ENCODE results near the gene DMP1.
A peak's percentile ranks its signal among the peaks of the same experiment; 100 is the strongest.
"Not testable (repeated sequence)": the region's sequence is repeated elsewhere in the genome, so short reads cannot be mapped to it uniquely, and the experiment has no call there.

Gene DMP1

DNA sequence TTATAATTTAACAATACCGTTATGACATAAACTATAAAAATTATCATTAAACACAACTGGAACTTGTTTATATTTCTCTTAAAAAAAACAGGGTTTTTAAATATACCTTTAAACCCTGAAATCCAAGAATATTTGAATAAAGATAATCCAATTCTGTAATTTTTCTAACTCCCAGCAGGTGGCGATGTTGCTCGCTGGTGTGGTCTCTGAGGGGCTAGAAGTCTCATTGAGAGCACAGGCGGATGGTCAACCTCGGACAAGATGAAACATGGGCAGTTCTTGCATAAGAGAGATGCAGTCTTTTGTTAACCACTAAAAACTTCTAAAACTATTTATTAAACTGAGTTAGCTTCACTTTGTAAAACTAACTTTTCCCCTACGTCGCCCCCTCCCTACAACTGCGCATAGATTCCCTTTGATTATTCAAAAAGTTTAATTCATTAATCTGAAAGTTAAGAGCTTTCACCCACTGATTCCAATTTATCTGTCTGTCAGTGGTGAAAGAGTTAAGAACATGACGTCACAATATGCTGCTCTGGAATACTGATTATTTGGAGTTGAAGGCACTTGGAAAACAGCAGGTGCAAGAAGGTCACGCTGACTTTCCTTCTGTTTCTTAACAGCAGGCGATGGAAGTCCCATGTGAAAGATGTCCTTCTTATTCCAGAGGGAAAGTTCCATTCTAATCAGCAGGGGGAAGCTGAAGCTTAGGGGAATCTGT lies 29.5 kb downstream of the DMP1 start:
- Histone ChIP-seq H3K27ac (ENCODE audit: insufficient read depth in 1 of 2, low read depth in 1 of 2, low read length in 2 of 2, poor library complexity in 1 of 2, severe bottlenecking in 2 of 2) (no peak overlapping the region), H3K9me3 (ENCODE audit: control extremely low read depth in 1 of 5, control insufficient read depth in 4 of 5, insufficient read depth in 2 of 5, low read depth in 1 of 5, low read length in 4 of 5) (peaks cover 0 to 2% (median 0%) of the 10 kb centered on the region in 5 experiments), H3K4me1 (ENCODE audit: control extremely low read depth in 1 of 4, control insufficient read depth in 4 of 4, insufficient read depth in 4 of 4, low read length in 3 of 4) (no peaks in the 10 kb centered on the region), H3K27me3 (replicated peaks in 2 of 5; ENCODE audit: control insufficient read depth in 4 of 5, insufficient read depth in 5 of 5, low read length in 4 of 5) (no peaks in the 10 kb centered on the region), H3K36me3 (ENCODE audit: control insufficient read depth in 4 of 4, insufficient read depth in 4 of 4, low read length in 3 of 4) (no peaks in the 10 kb centered on the region), H3K4me3 (ENCODE audit: control insufficient read depth in 1 of 7, extremely low read depth in 1 of 7, insufficient read depth in 4 of 7, low read depth in 2 of 7, low read length in 6 of 7) (no peak overlapping the region)
- POLR2A ChIA-PET: no interaction called here
- peak; percentile 39 to 67 (median 49) for DNase-seq
- 56% methylated on average over 4 of the region's 11 CpGs for WGBS (ENCODE audit: insufficient coverage)
- CTCF ChIA-PET: interaction anchor here (0.8 to 2.5 kb wide), 10 partner anchors 12 to 531 kb away, joined by 3 to 15 read pairs (median 5); no protein-coding TSS in a partner anchor

DNA sequence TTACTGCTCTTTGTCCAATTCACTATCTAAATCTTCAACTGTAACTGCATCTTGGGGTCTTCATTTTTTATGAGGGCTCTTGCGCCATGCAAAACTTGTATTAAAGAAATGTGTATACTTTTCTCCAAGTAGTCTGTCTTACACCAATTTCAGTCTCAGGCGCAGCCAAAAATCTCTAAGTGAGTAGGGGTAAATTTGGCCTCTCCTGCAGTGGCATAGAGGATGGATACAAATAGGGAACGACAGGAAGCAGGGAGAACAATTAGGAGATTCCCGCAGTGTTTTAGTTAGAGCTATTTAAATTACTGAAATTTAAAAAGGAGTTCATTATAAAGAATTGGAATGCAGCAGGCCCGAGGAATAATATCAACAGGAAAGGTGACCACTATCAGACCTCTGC lies 30.2 kb downstream of the DMP1 start:
- ChIA-PET POLR2A (no interaction called here), CTCF (interaction anchor here (0.8 to 2.5 kb wide), 10 partner anchors 13 to 531 kb away, joined by 3 to 15 read pairs (median 5); no protein-coding TSS in a partner anchor)
- H3K27me3 ChIP-seq (replicated peaks in 2 of 5; ENCODE audit: control insufficient read depth in 4 of 5, insufficient read depth in 5 of 5, low read length in 4 of 5): no peaks in the 10 kb centered on the region
- no peak overlapping the region for H3K27ac ChIP-seq (ENCODE audit: insufficient read depth in 1 of 2, low read depth in 1 of 2, low read length in 2 of 2, poor library complexity in 1 of 2, severe bottlenecking in 2 of 2)
- no peak overlapping the region for H3K4me3 ChIP-seq (ENCODE audit: control insufficient read depth in 1 of 7, extremely low read depth in 1 of 7, insufficient read depth in 4 of 7, low read depth in 2 of 7, low read length in 6 of 7)
- no peak for DNase-seq
- peaks cover 0 to 2% (median 0%) of the 10 kb centered on the region in 5 experiments for H3K9me3 ChIP-seq (ENCODE audit: control extremely low read depth in 1 of 5, control insufficient read depth in 4 of 5, insufficient read depth in 2 of 5, low read depth in 1 of 5, low read length in 4 of 5)
- no peaks in the 10 kb centered on the region for H3K4me1 ChIP-seq (ENCODE audit: control extremely low read depth in 1 of 4, control insufficient read depth in 4 of 4, insufficient read depth in 4 of 4, low read length in 3 of 4)
- WGBS (ENCODE audit: insufficient coverage): 80% methylated on average over 2 of the region's 5 CpGs
- H3K36me3 ChIP-seq (ENCODE audit: control insufficient read depth in 4 of 4, insufficient read depth in 4 of 4, low read length in 3 of 4): no peaks in the 10 kb centered on the region

DNA sequence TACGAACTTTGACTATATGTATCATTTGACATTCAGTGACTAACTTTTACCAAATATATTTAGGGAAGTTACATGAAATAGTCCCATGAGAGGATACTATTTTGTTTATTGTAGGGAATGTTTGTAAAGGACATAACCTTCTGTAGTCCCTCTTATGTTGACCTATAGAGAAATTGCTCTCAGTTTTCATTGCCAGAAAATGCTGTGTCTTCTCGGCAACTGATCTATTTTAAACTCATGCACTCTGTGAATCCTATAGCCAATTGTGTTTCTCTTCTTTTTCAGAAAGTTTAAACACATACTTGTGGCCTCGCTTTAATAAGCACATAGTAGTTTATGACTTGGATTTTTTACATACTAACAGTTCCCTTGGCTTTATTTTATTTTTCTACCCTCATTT lies 38.2 kb downstream of the DMP1 start:
- H3K36me3 ChIP-seq (ENCODE audit: control insufficient read depth in 4 of 4, insufficient read depth in 4 of 4, low read length in 3 of 4): no peaks in the 10 kb centered on the region
- WGBS (ENCODE audit: insufficient coverage): 93% methylated on average over 2 of the region's 3 CpGs
- no peaks in the 10 kb centered on the region for H3K4me1 ChIP-seq (ENCODE audit: control extremely low read depth in 1 of 4, control insufficient read depth in 4 of 4, insufficient read depth in 4 of 4, low read length in 3 of 4)
- ChIA-PET CTCF (interaction anchor here (0.6 kb wide), 1 partner anchor 160 kb away, joined by 3 read pairs; no protein-coding TSS in a partner anchor), POLR2A (no interaction called here)
- H3K27ac ChIP-seq (ENCODE audit: insufficient read depth in 1 of 2, low read depth in 1 of 2, low read length in 2 of 2, poor library complexity in 1 of 2, severe bottlenecking in 2 of 2): no peak overlapping the region
- no peaks in the 10 kb centered on the region for H3K27me3 ChIP-seq (replicated peaks in 2 of 5; ENCODE audit: control insufficient read depth in 4 of 5, insufficient read depth in 5 of 5, low read length in 4 of 5)
- DNase-seq: no peak
- no peak overlapping the region for H3K4me3 ChIP-seq (ENCODE audit: control insufficient read depth in 1 of 7, extremely low read depth in 1 of 7, insufficient read depth in 4 of 7, low read depth in 2 of 7, low read length in 6 of 7)
- H3K9me3 ChIP-seq (ENCODE audit: control extremely low read depth in 1 of 5, control insufficient read depth in 4 of 5, insufficient read depth in 2 of 5, low read depth in 1 of 5, low read length in 4 of 5): peaks cover 0 to 20% (median 6%) of the 10 kb centered on the region in 5 experiments

DNA sequence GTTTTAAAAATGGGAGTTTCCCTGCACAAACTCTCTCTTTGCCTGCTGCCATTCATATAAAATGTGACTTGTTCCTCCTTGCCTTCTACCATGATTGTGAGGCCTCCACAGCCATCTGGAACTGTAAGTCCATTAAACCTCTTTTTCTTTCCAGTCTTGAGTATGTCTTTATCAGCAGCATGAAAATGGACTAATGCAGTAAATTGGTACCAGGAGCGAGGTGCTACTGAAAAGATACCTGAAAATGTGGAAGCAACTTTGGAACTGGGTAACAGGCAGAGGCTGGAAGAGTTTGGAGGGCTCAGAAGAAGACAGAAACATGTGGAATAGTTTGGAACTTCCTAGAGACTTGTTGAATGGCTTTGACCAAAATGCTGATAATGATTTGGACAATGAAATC lies 40.9 kb downstream of the DMP1 start:
- H3K27me3 ChIP-seq (replicated peaks in 2 of 5; ENCODE audit: control insufficient read depth in 4 of 5, insufficient read depth in 5 of 5, low read length in 4 of 5); H3K4me1 ChIP-seq (ENCODE audit: control extremely low read depth in 1 of 4, control insufficient read depth in 4 of 4, insufficient read depth in 4 of 4, low read length in 3 of 4); POLR2A ChIA-PET; H3K27ac ChIP-seq (ENCODE audit: insufficient read depth in 1 of 2, low read depth in 1 of 2, low read length in 2 of 2, poor library complexity in 1 of 2, severe bottlenecking in 2 of 2); DNase-seq; H3K4me3 ChIP-seq (ENCODE audit: control insufficient read depth in 1 of 7, extremely low read depth in 1 of 7, insufficient read depth in 4 of 7, low read depth in 2 of 7, low read length in 6 of 7); H3K36me3 ChIP-seq (ENCODE audit: control insufficient read depth in 4 of 4, insufficient read depth in 4 of 4, low read length in 3 of 4); CTCF ChIA-PET: not testable (repeated sequence)
- peaks cover 1 to 23% (median 6%) of the 10 kb centered on the region in 5 experiments for H3K9me3 ChIP-seq (ENCODE audit: control extremely low read depth in 1 of 5, control insufficient read depth in 4 of 5, insufficient read depth in 2 of 5, low read depth in 1 of 5, low read length in 4 of 5)
- WGBS (ENCODE audit: insufficient coverage): 100% methylated on average over 1 of the region's 1 CpG

DNA sequence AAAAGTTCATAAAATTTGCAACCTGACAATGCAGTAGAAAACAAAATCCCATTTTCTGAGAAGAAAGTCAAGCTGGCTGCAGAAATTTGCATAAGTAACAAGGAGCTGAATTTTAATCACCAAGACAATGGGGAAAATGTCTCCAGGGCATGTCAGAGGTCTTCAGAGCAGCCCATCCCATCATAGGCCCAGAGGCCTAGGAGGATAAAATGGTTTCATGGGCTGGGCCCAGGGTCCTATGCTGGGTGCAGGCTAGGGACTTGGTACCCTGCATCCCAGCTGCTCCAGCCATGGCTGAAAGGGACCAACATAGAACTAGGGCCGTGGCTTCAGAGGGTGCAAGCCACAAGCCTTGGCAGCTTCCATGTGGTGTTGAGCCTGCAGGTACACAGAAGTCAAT lies 42.0 kb downstream of the DMP1 start:
- peaks cover 1 to 23% (median 6%) of the 10 kb centered on the region in 5 experiments for H3K9me3 ChIP-seq (ENCODE audit: control extremely low read depth in 1 of 5, control insufficient read depth in 4 of 5, insufficient read depth in 2 of 5, low read depth in 1 of 5, low read length in 4 of 5)
- H3K4me3 ChIP-seq (ENCODE audit: control insufficient read depth in 1 of 7, extremely low read depth in 1 of 7, insufficient read depth in 4 of 7, low read depth in 2 of 7, low read length in 6 of 7); H3K36me3 ChIP-seq (ENCODE audit: control insufficient read depth in 4 of 4, insufficient read depth in 4 of 4, low read length in 3 of 4); H3K27me3 ChIP-seq (replicated peaks in 2 of 5; ENCODE audit: control insufficient read depth in 4 of 5, insufficient read depth in 5 of 5, low read length in 4 of 5); H3K27ac ChIP-seq (ENCODE audit: insufficient read depth in 1 of 2, low read depth in 1 of 2, low read length in 2 of 2, poor library complexity in 1 of 2, severe bottlenecking in 2 of 2); DNase-seq; H3K4me1 ChIP-seq (ENCODE audit: control extremely low read depth in 1 of 4, control insufficient read depth in 4 of 4, insufficient read depth in 4 of 4, low read length in 3 of 4); POLR2A ChIA-PET; CTCF ChIA-PET: not testable (repeated sequence)
- WGBS (ENCODE audit: insufficient coverage): 67% methylated on average over 1 of the region's 1 CpG

DNA sequence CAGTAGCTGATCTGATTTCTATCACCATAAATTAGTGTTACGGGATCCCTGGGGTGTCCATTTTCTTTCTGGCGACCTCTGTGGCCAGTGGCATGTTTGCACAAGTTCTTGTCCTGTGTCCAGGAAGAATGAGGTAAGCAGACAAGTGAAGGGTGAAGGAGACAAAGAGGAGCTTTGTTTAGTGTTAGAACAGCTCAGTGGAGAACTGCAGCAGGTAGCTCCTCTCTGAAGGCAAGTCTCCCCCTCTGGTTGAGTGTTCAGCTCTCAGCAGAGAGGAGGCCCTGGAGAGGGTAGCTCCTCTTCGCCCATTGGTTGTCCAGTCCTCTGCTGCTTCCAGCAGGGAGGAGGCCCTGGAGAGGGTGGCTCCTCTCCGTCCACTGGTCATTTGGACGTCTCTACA lies 47.2 kb downstream of the DMP1 start:
- CTCF ChIA-PET: interaction anchor here (2.6 kb wide), 1 partner anchor 17 kb away, joined by 7 read pairs; no protein-coding TSS in a partner anchor
- WGBS (ENCODE audit: insufficient coverage): 80% methylated on average over 1 of the region's 5 CpGs
- Histone ChIP-seq H3K9me3 (ENCODE audit: control extremely low read depth in 1 of 5, control insufficient read depth in 4 of 5, insufficient read depth in 2 of 5, low read depth in 1 of 5, low read length in 4 of 5) (peaks cover 0 to 15% (median 6%) of the 10 kb centered on the region in 5 experiments), H3K4me3 (ENCODE audit: control insufficient read depth in 1 of 7, extremely low read depth in 1 of 7, insufficient read depth in 4 of 7, low read depth in 2 of 7, low read length in 6 of 7) (no peak overlapping the region), H3K36me3 (ENCODE audit: control insufficient read depth in 4 of 4, insufficient read depth in 4 of 4, low read length in 3 of 4) (no peaks in the 10 kb centered on the region), H3K27ac (ENCODE audit: insufficient read depth in 1 of 2, low read depth in 1 of 2, low read length in 2 of 2, poor library complexity in 1 of 2, severe bottlenecking in 2 of 2) (no peak overlapping the region), H3K27me3 (replicated peaks in 2 of 5; ENCODE audit: control insufficient read depth in 4 of 5, insufficient read depth in 5 of 5, low read length in 4 of 5) (no peaks in the 10 kb centered on the region), H3K4me1 (ENCODE audit: control extremely low read depth in 1 of 4, control insufficient read depth in 4 of 4, insufficient read depth in 4 of 4, low read length in 3 of 4) (no peaks in the 10 kb centered on the region)
- POLR2A ChIA-PET: no interaction called here
- no peak for DNase-seq

DNA sequence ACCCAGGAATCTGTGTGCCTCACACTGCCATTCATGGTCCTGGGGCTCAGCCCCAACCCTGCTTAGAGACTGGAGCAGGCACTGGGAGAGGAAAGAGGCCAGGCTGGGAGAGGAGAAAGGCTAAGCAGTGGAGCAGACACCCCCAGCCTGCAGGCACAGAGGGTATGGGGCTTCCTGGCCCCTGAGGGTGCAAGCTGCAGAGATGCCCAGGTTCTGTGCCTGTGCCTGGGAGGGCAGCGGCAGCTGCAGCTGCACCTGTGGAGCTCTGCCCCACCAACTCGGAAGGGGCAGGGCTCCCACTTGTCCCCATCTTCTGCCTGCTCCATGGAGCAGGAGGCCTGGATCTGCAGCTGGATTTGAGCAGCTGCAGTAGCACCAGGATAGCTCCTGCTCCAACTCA lies 47.9 kb downstream of the DMP1 start:
- 100% methylated on average over 2 of the region's 2 CpGs for WGBS (ENCODE audit: insufficient coverage)
- Histone ChIP-seq H3K27me3 (replicated peaks in 2 of 5; ENCODE audit: control insufficient read depth in 4 of 5, insufficient read depth in 5 of 5, low read length in 4 of 5) (no peaks in the 10 kb centered on the region), H3K4me3 (ENCODE audit: control insufficient read depth in 1 of 7, extremely low read depth in 1 of 7, insufficient read depth in 4 of 7, low read depth in 2 of 7, low read length in 6 of 7) (no peak overlapping the region), H3K36me3 (ENCODE audit: control insufficient read depth in 4 of 4, insufficient read depth in 4 of 4, low read length in 3 of 4) (no peaks in the 10 kb centered on the region), H3K9me3 (ENCODE audit: control extremely low read depth in 1 of 5, control insufficient read depth in 4 of 5, insufficient read depth in 2 of 5, low read depth in 1 of 5, low read length in 4 of 5) (peaks cover 0 to 10% (median 4%) of the 10 kb centered on the region in 5 experiments), H3K4me1 (ENCODE audit: control extremely low read depth in 1 of 4, control insufficient read depth in 4 of 4, insufficient read depth in 4 of 4, low read length in 3 of 4) (no peaks in the 10 kb centered on the region), H3K27ac (ENCODE audit: insufficient read depth in 1 of 2, low read depth in 1 of 2, low read length in 2 of 2, poor library complexity in 1 of 2, severe bottlenecking in 2 of 2) (no peak overlapping the region)
- DNase-seq: no peak
- ChIA-PET CTCF (interaction anchor here (2.6 kb wide), 1 partner anchor 18 kb away, joined by 7 read pairs; no protein-coding TSS in a partner anchor), POLR2A (no interaction called here)

Measured in common myeloid progenitor, CD34-positive (primary cell).